H7 (cell line): ENCODE results near the gene PTGR2. TPM values are rescaled to one million over a fixed set of nuclear protein-coding genes. Genes with fewer than 3 reads are reported as not detected.
"Not testable (repeated sequence)": the region's sequence is repeated elsewhere in the genome, so short reads cannot be mapped to it uniquely, and the experiment has no call there.

Experiments used
- DNase-seq: peaks from one replicate; pipeline ENCODE4 v3.0.0; 2012
- H3K27me3 ChIP-seq: 2 replicates; pipeline ENCODE4 v1.6.0; 2011; ENCODE audit warnings: mild to moderate bottlenecking, low read length; ENCODE audit not compliant: control insufficient read depth, insufficient read depth
- H3K36me3 ChIP-seq: replicated peaks from 2 replicates; pipeline ENCODE4 v1.5.1; 2011; ENCODE audit warnings: low read length; ENCODE audit not compliant: control insufficient read depth, insufficient read depth
- H3K4me3 ChIP-seq: 2 replicates; pipeline ENCODE4 v1.5.1; 2011; ENCODE audit warnings: low read depth, mild to moderate bottlenecking, control low read depth, low read length, moderate library complexity; ENCODE audit not compliant: insufficient read depth
- total RNA-seq: library from RNA; depleted of rRNA; stranded (reverse); fragments of >200 nt; shearing (Covaris generic); gene quantifications from 2 replicates; pipeline ENCODE4 v1.2.3, GENCODE V29; 2014

PTGR2 gene
- total RNA-seq, 1 experiment from 2014 or later: 13.8 TPM

- H3K27me3 ChIP-seq: no peaks in the 10 kb centered on the region
- no peaks in the 10 kb centered on the region for H3K36me3 ChIP-seq
- DNase-seq: no peak
- H3K4me3 ChIP-seq: peak overlapping the region; percentile 81
These were observed 35.6 kb downstream of the PTGR2 start for GRCh38 chr14:73887318-73887616.

- no peaks in the 10 kb centered on the region for H3K36me3 ChIP-seq
- DNase-seq: no peak
These were observed 36.2 kb downstream of the PTGR2 start for GRCh38 chr14:73887694-73888459.

DNA sequence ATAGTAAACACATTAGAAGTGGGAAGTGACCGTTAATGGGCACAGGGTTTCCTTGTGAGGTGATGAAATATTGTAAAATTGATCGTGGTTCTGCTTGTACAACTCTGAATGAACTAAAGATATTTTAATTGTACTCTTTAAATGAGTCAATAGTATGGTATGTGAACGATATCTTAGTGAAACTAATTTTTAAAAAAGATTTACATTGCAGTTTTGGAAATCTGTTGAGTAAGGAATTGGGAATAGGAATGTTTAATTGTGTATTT, 36.8 kb downstream of the PTGR2 start:
- Histone ChIP-seq H3K4me3 (no peak overlapping the region), H3K36me3 (no peaks in the 10 kb centered on the region), H3K27me3 (no peaks in the 10 kb centered on the region)
- no peak for DNase-seq

More at GRCh38 chr14:73887694-73888459, 36.2 kb downstream of the PTGR2 start:
- peak overlapping the region; percentile 81 for H3K4me3 ChIP-seq
- no peaks in the 10 kb centered on the region for H3K27me3 ChIP-seq

DNA sequence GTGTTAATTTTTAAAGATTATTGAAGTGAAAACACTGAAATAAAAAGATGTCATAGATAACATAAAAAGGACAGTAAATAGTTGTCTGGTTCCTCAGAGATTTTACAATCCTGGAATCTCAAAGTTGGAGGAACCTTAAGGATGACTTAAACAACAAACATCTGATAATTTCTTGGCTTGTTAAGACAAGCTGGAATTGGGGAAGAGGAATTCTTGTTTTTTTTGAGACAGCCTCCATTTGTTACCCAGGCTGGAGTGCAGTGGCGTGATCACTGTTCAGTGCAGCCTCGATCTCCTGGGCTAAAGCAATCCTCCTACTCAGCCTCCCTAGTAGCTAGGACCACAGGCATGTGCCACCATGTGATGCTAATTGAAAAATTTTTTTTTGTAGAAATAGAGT, 37.3 kb downstream of the PTGR2 start:
- DNase-seq: no peak
- no peaks in the 10 kb centered on the region; the same call in 1 of the 2 replicates for H3K36me3 ChIP-seq

GRCh38 chr14:73889376-73889775, 37.7 kb downstream of the PTGR2 start:
- Histone ChIP-seq H3K4me3 (no peak overlapping the region), H3K36me3 (no peaks in the 10 kb centered on the region; the same call in 1 of the 2 replicates), H3K27me3 (no peaks in the 10 kb centered on the region)
- DNase-seq: no peak

More for the DNA sequence above, 37.3 kb downstream of the PTGR2 start:
- no peaks in the 10 kb centered on the region for H3K27me3 ChIP-seq
- no peak overlapping the region for H3K4me3 ChIP-seq

DNA sequence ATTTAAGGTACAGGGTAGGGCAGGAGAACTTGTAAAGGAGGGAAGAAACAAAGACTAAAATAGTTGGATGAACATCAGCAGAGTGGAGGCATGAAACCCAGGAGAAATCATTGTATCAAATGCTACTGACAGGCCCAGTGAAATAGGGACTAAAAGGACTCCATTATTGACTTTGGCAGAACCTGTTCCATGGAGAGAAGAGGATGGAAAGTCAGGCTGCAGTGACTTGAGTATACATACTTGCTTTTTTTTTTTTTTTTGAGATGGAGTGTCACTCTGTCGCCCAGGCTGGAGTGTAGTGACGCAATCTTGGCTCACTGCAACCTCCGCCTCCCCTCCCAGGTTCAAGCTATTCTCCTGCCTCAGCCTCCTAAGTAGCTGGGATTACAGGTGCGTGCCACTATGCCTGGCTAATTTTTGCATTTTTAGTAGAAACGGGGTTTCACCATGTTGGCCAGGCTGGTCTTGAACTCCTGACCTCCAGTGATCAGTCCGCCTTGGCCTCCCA, 42.6 kb downstream of the PTGR2 start:
- not testable (repeated sequence) for DNase-seq, H3K27me3 ChIP-seq, H3K4me3 ChIP-seq
- H3K36me3 ChIP-seq: peaks cover 12% of the 10 kb centered on the region

- Histone ChIP-seq H3K27me3 (no peaks in the 10 kb centered on the region), H3K4me3 (no peak overlapping the region), H3K36me3 (peaks cover 12% of the 10 kb centered on the region)
- DNase-seq: no peak
These were observed 44.3 kb downstream of the PTGR2 start for GRCh38 chr14:73895939-73896338.

DNA sequence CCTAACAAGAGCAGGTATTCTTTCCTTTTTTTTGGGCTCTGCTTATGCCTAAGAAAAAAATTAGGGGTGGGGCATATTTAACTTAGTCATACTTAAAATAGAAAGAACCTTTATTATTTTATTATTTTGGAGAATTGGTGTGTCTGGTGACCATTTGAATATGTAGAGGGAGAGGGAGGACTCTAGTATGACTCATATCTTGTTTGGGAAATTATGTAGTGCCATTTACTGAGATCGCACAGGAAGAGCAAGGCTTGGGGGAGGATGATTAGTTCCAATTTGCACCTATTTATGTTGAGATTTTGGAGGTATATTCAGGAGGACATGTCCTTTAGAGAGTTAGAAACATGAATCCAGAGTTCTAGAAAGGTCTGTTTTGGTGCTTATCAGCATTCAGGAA, 44.9 kb downstream of the PTGR2 start:
- Histone ChIP-seq H3K4me3 (no peak overlapping the region), H3K27me3 (no peaks in the 10 kb centered on the region), H3K36me3 (peaks cover 12% of the 10 kb centered on the region)
- DNase-seq: no peak

GRCh38 chr14:73903028-73903427, 51.4 kb downstream of the PTGR2 start:
- peaks cover 16% of the 10 kb centered on the region for H3K36me3 ChIP-seq

GRCh38 chr14:73909681-73910080, 58.0 kb downstream of the PTGR2 start:
- no peak overlapping the region for H3K4me3 ChIP-seq
- H3K36me3 ChIP-seq: peaks cover 19% of the 10 kb centered on the region
- H3K27me3 ChIP-seq: no peaks in the 10 kb centered on the region
- DNase-seq: no peak

More at GRCh38 chr14:73903028-73903427, 51.4 kb downstream of the PTGR2 start:
- Histone ChIP-seq H3K4me3 (no peak overlapping the region), H3K27me3 (no peaks in the 10 kb centered on the region)
- DNase-seq: no peak

GRCh38 chr14:73913256-73913655, 61.6 kb downstream of the PTGR2 start:
- peaks cover 9% of the 10 kb centered on the region for H3K36me3 ChIP-seq
- DNase-seq: no peak
- H3K4me3 ChIP-seq: no peak overlapping the region
- no peaks in the 10 kb centered on the region for H3K27me3 ChIP-seq

- H3K4me3 ChIP-seq: no peak overlapping the region
- DNase-seq: no peak
- no peaks in the 10 kb centered on the region for H3K27me3 ChIP-seq
- H3K36me3 ChIP-seq: no peaks in the 10 kb centered on the region; the same call in 1 of the 2 replicates
These were observed 64.7 kb downstream of the PTGR2 start for GRCh38 chr14:73916324-73916723.

- not testable (repeated sequence) for H3K36me3 ChIP-seq, H3K4me3 ChIP-seq, H3K27me3 ChIP-seq, DNase-seq
These were observed 67.8 kb downstream of the PTGR2 start for GRCh38 chr14:73919457-73919856.

DNA sequence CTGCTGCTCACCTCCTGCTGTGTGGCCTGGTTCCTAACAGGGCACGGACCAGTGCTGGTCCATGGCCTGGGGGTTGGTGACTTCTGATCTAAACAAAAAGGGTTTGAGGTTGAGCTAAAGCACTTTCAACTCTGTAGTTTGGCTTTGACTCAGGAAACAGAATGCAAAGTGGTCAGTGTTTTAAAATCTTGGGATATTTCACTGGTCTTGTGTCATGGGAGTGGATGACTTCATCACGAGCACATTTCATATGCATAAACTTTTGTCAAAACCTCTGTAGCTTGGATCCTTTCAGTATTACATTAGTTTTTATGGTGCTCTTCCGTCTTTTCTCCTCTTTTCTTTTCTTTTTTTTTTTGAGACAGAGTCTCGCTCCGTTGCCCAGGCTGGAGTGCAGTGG, 72.7 kb downstream of the PTGR2 start:
- H3K4me3 ChIP-seq: no peak overlapping the region
- peaks cover 13% of the 10 kb centered on the region for H3K36me3 ChIP-seq
- DNase-seq: no peak
- H3K27me3 ChIP-seq: no peaks in the 10 kb centered on the region
